BE2C (cell line): ENCODE results near the gene NELFE.
"Not testable (repeated sequence)": the region's sequence is repeated elsewhere in the genome, so short reads cannot be mapped to it uniquely, and the experiment has no call there.

Source experiments
- DNase-seq: peaks from one replicate; pipeline ENCODE4 v3.0.0-alpha.2; 2020
- H3K27me3 ChIP-seq: fragments of 250-450 bp; sonication (Bioruptor Pico); 2 replicates; pipeline ENCODE4 v1.5.1; 2020; ENCODE audit warnings: mild to moderate bottlenecking
- H3K36me3 ChIP-seq: fragments of 250-450 bp; sonication (Bioruptor Pico); 2 replicates; pipeline ENCODE4 v1.5.1; 2020; ENCODE audit warnings: mild to moderate bottlenecking
- H3K4me1 ChIP-seq: fragments of 250-450 bp; sonication (Bioruptor Pico); 2 replicates; pipeline ENCODE4 v1.5.1; 2020
- H3K4me3 ChIP-seq: 2 replicates; pipeline ENCODE4 v1.5.1; 2011; ENCODE audit warnings: low read depth, low read length
- H3K9me3 ChIP-seq: fragments of 250-450 bp; sonication (Bioruptor Pico); 2 replicates; pipeline ENCODE4 v1.5.1; 2020
- TF ChIP-seq, protein P1 (sequence below): IDR thresholded peaks from 2 replicates; pipeline ENCODE4 v1.5.1; 2012; ENCODE audit warnings: mild to moderate bottlenecking, low read depth, low read length

The NELFE gene

DNA sequence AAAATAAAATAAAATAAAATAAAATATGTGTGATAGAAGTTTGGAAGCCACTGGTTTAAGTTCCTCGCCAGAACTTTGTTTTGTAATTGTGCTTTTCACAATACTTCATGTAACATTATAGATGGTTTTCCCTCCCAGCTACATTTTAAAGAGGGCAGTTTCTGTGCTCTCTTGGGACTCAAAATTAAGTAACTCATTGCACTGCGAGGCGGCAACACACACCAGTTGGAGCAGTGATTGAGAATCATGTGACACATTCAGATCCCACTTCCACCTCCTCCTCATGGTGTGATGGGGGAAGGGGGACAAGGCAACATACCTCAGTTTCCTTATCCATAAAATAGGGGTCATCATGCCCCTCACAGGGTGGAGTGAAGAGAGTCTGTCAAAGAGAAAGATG is 23.8 kb downstream of the NELFE start:
- TF ChIP-seq, protein P1, sequence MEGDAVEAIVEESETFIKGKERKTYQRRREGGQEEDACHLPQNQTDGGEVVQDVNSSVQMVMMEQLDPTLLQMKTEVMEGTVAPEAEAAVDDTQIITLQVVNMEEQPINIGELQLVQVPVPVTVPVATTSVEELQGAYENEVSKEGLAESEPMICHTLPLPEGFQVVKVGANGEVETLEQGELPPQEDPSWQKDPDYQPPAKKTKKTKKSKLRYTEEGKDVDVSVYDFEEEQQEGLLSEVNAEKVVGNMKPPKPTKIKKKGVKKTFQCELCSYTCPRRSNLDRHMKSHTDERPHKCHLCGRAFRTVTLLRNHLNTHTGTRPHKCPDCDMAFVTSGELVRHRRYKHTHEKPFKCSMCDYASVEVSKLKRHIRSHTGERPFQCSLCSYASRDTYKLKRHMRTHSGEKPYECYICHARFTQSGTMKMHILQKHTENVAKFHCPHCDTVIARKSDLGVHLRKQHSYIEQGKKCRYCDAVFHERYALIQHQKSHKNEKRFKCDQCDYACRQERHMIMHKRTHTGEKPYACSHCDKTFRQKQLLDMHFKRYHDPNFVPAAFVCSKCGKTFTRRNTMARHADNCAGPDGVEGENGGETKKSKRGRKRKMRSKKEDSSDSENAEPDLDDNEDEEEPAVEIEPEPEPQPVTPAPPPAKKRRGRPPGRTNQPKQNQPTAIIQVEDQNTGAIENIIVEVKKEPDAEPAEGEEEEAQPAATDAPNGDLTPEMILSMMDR: no peak
- Histone ChIP-seq H3K9me3 (no peaks in the 10 kb centered on the region; the same call in 1 of the 2 replicates), H3K4me1 (no peaks in the 10 kb centered on the region; the same call in 1 of the 2 replicates), H3K36me3 (no peaks in the 10 kb centered on the region), H3K4me3 (no peak overlapping the region), H3K27me3 (no peaks in the 10 kb centered on the region)
- DNase-seq: no peak

DNA sequence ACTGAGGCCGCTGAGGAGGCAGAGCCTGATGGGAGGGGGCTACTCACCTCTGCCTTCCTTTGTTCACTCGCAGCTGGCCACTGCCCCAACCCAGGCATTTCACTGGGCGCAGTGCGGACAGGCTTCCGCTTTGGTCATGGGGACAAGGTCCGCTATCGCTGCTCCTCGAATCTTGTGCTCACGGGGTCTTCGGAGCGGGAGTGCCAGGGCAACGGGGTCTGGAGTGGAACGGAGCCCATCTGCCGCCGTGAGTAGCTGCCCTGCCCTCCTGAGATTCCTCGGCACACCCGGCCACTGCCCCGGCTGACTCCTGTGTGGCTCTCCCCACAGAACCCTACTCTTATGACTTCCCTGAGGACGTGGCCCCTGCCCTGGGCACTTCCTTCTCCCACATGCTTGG is 25.2 kb downstream of the NELFE start:
- Histone ChIP-seq H3K36me3 (no peaks in the 10 kb centered on the region), H3K27me3 (no peaks in the 10 kb centered on the region), H3K4me1 (no peaks in the 10 kb centered on the region), H3K4me3 (no peak overlapping the region), H3K9me3 (no peaks in the 10 kb centered on the region; the same call in 1 of the 2 replicates)
- TF ChIP-seq, protein P1: no peak
- no peak for DNase-seq

DNA sequence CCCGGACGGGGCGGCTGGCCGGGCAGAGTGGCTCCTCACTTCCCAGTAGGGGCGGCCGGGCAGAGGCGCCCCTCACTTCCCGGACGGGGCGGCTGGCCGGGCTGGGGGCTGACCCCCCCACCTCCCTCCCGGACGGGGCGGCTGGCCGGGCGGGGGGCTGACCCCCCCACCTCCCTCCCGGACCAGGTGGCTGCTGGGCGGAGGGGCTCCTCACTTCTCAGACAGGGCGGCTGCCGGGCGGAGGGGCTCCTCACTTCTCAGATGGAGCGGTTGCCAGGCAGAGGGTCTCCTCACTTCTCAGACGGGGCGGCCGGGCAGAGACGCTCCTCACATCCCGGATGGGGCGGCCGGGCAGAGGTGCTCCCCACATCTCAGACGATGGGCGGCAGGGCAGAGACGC is 26.6 kb downstream of the NELFE start:
- H3K4me3 ChIP-seq, H3K27me3 ChIP-seq, H3K36me3 ChIP-seq, DNase-seq, H3K9me3 ChIP-seq, H3K4me1 ChIP-seq: not testable (repeated sequence)

DNA sequence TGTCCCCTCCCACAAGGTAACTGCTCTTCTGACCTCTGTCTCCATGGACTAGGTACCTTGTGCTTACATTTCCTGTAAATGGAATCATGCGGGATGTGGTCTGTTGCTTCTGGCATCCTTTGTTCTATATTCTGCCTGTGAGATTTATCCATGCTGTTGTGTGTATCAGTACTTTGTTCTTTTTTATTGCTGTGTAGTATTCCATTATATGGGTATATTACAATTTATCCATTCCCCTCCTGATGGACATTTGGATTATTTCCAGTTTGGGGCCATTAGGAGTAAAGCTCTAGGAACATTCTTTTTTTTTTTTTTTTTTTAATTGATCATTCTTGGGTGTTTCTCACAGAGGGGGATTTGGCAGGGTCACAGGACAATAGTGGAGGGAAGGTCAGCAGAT is 27.8 kb downstream of the NELFE start:
- DNase-seq: no peak
- H3K36me3 ChIP-seq: no peaks in the 10 kb centered on the region

DNA sequence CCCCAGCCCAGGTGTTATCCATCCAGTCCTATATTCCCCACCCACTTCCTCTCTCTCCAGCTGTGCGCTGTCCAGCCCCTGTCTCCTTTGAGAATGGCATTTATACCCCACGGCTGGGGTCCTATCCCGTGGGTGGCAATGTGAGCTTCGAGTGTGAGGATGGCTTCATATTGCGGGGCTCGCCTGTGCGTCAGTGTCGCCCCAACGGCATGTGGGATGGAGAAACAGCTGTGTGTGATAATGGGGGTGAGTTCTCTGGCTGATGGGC is 30.2 kb downstream of the NELFE start:
- DNase-seq: no peak
- no peaks in the 10 kb centered on the region for H3K27me3 ChIP-seq
- H3K4me3 ChIP-seq: no peak overlapping the region
- H3K36me3 ChIP-seq: no peaks in the 10 kb centered on the region
- TF ChIP-seq, protein P1: no peak
- no peaks in the 10 kb centered on the region; the same call in 1 of the 2 replicates for H3K9me3 ChIP-seq
- H3K4me1 ChIP-seq: no peaks in the 10 kb centered on the region

More for the DNA sequence above, 27.8 kb downstream of the NELFE start:
- Histone ChIP-seq H3K27me3 (no peaks in the 10 kb centered on the region), H3K9me3 (no peaks in the 10 kb centered on the region; the same call in 1 of the 2 replicates), H3K4me3 (no peak overlapping the region), H3K4me1 (no peaks in the 10 kb centered on the region)
- TF ChIP-seq, protein P1: no peak

DNA sequence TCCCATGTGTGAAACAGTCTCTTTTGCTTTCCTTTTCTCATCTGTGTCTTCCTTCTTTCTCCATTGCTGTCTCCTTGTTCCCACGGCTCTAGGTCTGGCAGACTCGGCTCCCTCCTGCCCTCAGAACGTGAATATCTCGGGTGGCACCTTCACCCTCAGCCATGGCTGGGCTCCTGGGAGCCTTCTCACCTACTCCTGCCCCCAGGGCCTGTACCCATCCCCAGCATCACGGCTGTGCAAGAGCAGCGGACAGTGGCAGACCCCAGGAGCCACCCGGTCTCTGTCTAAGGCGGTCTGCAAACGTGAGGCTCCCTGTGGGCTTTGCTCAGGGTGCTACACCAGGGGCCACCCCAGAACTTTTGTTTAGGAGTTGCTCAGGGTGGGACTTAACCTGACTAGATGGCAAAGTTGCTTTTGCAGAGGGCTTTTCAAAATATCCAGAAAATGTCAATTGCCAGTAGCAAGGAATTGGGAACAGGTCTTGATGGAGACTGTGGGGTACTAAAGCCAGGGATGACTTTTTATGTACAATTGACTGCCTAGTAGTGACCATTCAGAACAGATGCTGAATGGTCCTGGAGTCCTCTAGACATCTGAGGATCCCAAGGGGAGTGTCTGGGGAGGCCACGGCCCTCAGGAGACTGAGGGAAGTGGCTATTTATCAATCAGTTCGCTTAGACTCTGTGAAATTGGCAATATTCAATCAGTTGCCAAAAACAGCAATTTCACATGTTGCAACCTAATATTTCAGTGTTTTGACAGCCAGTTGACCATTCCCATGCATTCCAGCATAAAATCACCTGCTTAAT is 30.7 kb downstream of the NELFE start:
- Histone ChIP-seq H3K27me3 (no peaks in the 10 kb centered on the region), H3K36me3 (no peaks in the 10 kb centered on the region), H3K9me3 (no peaks in the 10 kb centered on the region; the same call in 1 of the 2 replicates), H3K4me3 (no peak overlapping the region), H3K4me1 (no peaks in the 10 kb centered on the region)
- DNase-seq: no peak
- TF ChIP-seq, protein P1: no peak
